GM12873 (cell line): Measurements from ENCODE around the gene HEMK1.

ENCODE experiments used
- TF ChIP-seq, protein P1 (sequence below): IDR thresholded peaks from 2 replicates; pipeline ENCODE4 v1.5.1; 2012; ENCODE audit warnings: low read depth, mild to moderate bottlenecking, moderate library complexity, low read length, control low read depth; ENCODE audit not compliant: insufficient read depth; ENCODE audit errors: missing control alignments

Gene HEMK1

DNA sequence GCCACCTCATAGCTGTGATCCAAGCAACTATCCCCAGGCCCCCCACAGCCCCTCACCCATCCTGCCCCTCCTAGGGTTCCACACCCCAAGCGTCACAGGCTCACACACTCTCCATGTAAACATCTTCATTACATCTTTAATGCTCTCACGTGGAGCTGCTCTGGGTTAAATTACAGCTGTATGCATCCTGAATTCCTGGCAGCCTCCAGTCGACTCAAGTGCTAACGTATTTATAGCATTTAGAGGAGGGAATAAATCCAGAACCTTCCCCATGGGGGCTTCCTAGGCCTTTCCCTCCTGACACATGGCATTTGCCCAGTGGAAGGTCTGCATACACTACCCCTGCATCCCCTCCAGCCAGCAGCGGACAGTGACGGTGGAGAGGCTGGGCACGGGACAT is 11.4 kb upstream of the HEMK1 start:
- TF ChIP-seq, protein P1, sequence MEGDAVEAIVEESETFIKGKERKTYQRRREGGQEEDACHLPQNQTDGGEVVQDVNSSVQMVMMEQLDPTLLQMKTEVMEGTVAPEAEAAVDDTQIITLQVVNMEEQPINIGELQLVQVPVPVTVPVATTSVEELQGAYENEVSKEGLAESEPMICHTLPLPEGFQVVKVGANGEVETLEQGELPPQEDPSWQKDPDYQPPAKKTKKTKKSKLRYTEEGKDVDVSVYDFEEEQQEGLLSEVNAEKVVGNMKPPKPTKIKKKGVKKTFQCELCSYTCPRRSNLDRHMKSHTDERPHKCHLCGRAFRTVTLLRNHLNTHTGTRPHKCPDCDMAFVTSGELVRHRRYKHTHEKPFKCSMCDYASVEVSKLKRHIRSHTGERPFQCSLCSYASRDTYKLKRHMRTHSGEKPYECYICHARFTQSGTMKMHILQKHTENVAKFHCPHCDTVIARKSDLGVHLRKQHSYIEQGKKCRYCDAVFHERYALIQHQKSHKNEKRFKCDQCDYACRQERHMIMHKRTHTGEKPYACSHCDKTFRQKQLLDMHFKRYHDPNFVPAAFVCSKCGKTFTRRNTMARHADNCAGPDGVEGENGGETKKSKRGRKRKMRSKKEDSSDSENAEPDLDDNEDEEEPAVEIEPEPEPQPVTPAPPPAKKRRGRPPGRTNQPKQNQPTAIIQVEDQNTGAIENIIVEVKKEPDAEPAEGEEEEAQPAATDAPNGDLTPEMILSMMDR = no peak

DNA sequence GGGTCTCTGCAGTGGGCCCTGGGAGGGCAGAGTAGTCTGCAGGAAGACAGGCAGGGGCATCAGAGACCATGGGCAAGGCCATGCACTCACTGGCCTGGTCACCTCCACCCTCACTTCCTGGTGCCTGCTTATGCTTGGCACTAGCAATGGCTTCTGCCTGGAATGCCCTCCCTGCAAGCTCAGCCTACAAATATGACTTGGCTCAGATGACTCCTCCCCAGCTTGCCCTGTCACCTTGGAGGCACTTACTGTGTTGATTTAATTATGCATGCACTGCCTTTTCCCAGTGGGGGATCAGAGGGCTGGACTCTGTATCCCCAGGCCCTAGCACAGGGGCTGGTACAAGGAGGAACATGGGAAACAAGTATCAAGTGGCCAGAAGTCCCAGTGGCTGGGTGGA is 9.6 kb upstream of the HEMK1 start:
- TF ChIP-seq, protein P1 = no peak

DNA sequence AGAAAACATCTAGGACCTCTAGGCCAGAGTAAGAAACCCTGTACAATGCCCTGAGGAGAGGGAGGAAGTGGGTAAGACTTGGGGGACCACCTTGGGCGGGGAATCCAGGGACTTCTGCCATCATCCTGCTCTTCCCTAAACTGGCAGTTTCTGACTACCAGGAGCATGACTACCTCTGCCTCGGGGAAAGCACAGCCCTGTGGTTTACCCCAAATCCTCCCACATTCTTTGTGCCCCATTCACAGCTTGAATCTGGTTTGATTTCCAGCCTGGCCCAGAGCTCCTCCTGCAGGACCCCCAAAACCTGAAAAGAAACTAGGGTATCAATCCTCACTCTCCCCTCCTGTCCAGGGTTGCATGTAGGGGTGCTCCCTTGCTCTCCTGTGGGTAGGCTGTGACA is 6.5 kb upstream of the HEMK1 start:
- TF ChIP-seq, protein P1 = no peak

DNA sequence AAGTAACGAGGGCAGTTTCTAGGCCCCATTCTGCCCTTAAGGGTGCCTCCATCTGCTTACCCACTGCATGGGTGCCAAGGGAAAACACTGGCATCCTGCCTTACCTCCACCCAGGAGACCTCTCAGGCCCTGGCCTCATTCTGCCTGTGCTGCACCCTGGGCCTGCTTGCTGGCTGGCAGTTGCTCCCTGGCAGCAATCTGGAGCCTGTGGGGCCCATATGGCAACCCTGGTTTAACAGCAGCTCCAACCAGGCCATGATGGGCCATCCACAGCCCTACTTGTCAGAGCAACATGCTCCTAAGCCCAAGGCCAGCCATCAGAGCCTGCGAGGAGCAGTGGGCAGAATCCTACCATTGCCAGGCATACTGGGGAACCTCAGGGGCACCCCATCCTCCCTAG is 5.5 kb upstream of the HEMK1 start:
- TF ChIP-seq, protein P1 = no peak

DNA sequence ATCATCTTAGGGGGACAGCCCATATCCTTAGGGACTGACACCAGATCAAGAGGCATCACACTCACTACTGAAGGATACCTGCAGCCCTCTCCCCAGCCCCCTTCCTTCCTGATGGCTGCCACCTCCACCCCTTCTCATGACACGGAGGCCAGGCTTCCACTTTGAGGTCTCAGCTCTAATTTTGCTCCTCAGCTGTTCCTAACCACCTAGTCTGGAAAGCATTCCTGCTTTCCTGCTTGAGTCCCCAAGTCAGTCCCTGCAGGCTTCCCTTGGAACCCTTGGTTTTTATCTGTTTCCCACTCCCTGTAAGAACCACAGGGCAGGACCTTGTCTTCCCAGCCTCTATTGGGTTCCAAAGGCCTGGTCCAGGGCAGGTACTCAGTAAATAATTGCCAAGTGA is 5.0 kb upstream of the HEMK1 start:
- TF ChIP-seq, protein P1 = no peak

DNA sequence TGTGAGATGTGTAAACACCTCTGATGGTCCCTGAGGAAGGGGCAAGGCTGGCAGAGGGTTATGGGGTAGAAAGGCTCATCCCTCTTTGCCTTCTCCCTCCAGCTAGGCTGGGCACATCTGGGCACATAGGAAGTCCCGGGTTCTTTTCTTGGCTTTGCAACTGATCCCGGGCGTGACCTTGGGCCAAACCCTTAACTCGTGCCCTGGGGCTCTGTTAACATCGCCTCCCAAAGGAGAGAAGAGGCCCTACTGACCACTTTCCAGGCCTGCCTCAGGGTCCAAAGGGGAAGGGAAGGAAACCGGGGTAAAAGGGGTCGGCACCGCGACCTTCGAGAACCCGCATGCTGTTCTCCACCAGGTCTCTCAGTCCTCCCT is 2.3 kb upstream of the HEMK1 start:
- TF ChIP-seq, protein P1 = no peak

DNA sequence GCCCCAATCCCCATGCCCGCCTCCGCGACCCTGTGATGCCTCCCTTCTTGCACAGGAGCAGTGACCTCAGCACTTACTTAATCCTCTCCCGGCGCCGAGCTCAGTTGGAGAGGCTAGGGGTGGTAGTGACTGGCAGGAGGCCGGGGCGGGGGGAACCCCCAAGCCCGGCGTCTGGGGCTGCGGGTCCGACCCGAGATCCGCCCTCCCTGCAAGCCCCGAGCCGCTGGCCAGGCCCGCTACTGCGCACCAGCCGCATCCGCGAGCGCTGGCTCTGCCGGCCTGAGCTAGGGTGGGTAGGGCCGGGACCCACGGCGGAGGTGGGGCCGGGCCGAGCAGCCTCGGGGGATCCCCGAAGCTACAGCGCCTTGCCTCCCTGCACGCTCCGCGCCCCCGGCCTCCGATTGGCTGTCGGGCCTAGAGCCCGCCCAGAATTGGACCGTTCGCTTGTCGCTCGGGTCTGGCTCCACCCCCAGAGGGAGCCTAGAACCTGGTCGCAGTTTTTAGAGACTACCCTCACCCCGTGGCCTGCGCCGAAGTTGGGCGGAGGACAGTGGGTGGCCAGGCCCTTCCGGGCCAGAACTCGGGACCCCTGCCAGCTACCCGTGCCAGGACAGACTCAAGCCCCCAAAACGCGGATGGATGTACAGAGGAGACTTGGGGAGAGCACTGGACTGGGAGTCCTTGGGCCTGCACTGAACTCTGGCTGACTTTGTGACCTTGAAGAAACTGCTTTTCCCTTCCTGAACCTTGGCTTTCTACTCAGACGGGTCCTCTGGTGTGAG is 1.7 kb upstream of the HEMK1 start, which contains the start of gene C3orf18:
TSS of gene C3orf18 (minus strand) at position 362 of the 782 bp plus-strand sequence. CDS start 2,048 bp downstream, outside the sequence.
- TF ChIP-seq, protein P1 = no peak
